ENCODE measurements around the gene DNAJB2.
A peak's percentile ranks its signal among the peaks of the same experiment; 100 is the strongest.
"Not testable (repeated sequence)": the region's sequence is repeated elsewhere in the genome, so short reads cannot be mapped to it uniquely, and the experiment has no call there.

Gene DNAJB2

DNA sequence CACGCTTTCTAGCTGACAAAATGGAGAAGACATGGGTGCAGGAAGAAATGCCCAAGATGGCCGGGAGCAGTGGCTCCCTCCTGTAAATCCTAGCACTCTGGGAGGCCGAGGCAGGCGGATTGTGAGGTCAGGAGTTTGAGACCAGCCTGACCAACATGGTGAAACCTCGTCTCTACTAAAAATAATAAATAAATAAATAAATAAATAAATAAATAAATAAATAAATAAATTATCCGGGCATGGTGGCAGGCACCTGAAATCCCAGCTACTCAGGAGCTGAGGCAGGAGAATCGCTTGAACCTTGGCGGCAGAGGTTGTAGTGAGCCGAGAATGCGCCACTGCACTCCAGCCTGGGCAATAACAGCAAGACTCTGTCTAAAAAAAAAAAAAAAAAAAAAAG is 20.2 kb upstream of the DNAJB2 start:
- DNase-seq (ENCODE audit: low spot score): not testable (repeated sequence)

- no peak for DNase-seq (ENCODE audit: low spot score)
These were observed 17.9 kb upstream of the DNAJB2 start for GRCh38 chr2:219261024-219261855.

DNA sequence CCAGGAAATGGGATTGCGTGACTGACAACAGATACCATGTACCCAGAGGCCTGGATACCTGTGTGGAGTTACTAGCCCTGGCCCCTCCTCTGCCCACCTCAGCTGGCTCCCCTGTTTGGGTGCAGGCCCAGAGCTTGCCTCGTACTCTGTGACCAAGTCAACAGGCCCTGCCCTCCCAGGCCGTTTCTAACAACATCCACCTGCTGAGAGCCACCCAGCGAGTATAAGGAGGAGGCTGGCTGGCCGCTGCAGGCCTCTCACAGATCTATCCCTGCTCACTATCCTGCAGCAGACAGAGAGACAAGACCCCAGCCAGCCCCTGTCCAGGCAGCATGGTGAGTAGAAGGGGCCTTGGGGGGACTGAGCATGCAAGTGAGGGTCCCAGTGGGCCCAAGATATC is 12.9 kb upstream of the DNAJB2 start:
- DNase-seq (ENCODE audit: low spot score): no peak

DNA sequence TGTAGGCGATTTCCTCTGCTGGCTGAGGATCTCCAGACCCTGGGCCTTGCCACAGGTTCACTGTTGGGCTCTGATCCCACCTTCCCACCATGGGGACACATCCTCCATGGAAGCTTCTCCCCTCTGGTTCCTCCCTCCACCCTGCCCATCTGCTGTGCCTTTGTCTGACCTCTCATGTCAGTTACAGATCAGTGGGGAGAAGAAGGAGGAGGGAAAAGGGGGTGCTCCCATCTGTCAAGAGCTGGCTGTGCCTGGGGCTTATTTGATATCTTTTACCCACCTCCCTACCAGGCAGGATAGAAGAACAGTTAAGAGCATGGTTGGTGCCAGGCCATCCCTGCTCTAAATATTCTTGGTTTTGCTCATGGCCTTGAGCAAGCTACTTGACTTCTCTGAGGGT is 12.3 kb upstream of the DNAJB2 start:
- DNase-seq (ENCODE audit: low spot score): no peak

DNA sequence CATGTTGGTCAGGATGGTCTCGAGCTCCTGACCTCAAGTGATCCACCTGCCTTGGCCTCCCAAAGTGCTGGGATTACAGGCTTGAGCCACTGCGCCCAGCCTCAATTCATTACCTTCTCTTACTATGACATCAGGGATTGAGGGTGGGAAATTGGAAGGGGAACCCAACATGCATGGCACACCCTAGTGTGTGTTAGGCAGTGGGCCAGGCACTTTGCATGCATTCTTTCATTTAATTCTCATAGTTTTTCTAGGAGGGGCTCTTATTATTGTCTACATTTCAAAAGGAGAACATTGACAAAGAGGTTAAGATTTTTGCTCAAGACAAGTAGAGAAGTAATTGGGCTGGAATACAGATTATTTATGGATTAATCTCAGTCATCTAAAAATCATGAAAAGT is 10.9 kb upstream of the DNAJB2 start:
- no peak for DNase-seq (ENCODE audit: low spot score)

DNA sequence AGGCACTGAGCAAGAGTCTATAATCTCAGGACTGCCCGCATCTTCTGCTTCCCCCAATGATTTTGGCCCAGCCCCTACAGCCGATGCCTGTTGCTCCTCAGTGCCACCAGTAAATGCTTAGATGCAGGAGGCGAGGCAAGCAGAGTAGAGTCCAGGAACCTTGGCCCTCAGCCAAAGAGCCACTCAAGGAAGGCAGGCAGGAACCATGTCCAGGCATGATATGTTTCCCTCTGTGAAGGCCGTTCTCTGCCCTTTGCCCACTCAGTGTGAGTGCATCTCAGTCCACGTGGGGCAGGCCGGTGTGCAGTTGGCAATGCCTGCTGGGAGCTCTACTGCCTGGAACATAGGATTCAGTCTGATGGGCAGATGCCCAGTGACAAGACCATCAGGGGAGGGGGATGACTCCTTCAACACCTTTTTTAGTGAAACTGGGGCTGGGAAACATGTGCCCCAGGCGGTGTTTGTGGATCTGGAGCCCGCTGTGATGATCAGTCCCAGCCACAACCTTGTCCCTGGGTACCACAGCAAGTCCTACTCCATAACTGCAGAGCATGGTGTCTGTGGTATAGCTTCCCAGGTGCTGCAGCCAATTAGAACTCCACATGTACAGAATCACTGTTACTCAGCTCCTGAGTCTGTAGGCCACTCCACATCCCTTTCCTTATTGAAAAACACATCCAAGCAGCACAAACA is 9.7 kb upstream of the DNAJB2 start:
- peak; percentile 25 for DNase-seq (ENCODE audit: low spot score)

- DNase-seq (ENCODE audit: low spot score): peak; percentile 23
These were observed 9.2 kb upstream of the DNAJB2 start for GRCh38 chr2:219270055-219270372.

DNA sequence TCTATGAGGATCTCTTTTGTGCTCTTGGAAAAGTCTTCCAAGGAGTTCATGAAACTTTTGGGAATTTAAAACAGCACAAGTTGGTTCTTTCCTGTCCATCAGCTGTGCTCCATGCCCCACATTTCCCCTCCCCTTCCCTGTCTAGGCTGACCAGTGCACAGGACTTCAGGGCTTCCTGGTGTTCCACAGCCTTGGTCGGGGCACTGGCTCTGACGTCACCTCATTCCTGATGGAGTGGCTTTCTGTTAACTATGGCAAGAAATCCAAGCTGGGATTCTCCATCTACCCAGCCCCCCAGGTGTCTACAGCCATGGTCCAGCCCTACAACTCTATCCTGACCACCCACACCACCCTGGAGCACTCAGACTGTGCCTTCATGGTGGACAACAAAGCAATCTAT is 8.1 kb upstream of the DNAJB2 start:
- DNase-seq (ENCODE audit: low spot score): no peak

DNA sequence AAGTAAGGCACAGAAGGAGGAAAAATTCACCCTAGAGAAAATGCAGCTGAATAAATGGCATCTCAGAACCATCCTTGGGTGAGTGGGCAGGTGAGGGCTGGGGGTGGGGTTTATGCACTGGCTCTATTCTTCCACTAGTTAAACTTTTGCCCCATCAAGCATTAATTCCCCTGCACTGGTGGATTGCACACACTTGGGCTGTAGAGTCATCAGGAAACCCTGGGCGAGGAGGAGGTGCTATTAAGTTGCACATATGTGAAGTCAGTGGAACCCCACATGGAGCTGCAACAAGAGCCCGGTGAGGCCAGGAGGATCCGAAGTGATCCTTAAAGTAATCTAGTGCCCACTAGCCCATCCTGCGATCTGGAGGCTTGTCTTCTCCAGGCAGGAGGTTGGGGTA is 6.8 kb upstream of the DNAJB2 start:
- peak; percentile 19 for DNase-seq (ENCODE audit: low spot score)

GRCh38 chr2:219272995-219273394 is 6.2 kb upstream of the DNAJB2 start:
- DNase-seq (ENCODE audit: low spot score): no peak

- DNase-seq (ENCODE audit: low spot score): peak; percentile 39
These were observed 5.2 kb upstream of the DNAJB2 start for GRCh38 chr2:219273937-219274336.

GRCh38 chr2:219274361-219274921 is 4.7 kb upstream of the DNAJB2 start:
- DNase-seq (ENCODE audit: low spot score): peak; percentile 42

DNA sequence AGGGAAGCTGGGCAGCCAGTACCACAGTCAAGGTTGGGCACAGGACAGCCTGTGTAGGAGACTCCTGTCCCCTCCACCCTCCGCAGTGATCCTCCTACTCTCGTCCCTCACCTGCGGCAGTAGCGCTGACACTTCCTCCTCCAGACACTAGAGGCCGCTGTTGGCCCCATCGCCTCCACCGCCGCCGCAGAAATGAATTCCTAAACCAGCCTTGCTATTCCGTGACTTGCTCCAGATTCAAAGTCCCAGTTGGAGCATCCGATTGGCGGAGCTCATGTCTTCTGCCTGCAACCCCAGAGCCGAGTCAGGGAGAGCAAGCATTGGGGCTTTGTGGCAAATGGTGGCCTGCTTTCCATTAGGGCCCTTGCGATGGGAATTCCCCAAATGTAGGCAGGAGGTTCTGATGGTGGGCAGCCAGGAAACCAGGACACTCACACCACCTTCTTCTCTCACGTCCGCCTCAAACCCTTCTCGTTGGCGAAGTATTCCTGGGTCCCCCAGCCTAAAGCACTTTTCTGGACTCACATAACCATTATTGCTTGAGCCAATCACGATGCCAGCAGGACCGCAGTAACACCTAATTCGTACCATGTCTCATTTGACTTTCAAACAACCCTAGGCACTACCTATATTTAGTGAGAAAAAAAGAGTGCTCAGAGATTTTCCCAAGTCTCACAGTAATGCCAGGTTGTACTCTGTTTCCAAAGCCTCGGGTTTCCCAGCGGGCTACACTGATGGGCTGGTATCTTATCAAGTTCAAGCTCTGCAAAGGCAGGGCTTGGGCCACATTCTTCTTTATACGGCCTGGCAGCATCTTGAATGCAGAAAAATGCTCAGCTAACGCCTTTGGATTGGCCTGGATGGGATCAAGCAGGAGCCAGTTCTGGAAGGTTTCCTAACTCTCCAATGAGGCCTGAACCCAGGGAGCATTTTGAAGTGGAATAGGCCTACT is 1.2 kb upstream of the DNAJB2 start:
- DNase-seq (ENCODE audit: low spot score): peak; percentile 89

DNA sequence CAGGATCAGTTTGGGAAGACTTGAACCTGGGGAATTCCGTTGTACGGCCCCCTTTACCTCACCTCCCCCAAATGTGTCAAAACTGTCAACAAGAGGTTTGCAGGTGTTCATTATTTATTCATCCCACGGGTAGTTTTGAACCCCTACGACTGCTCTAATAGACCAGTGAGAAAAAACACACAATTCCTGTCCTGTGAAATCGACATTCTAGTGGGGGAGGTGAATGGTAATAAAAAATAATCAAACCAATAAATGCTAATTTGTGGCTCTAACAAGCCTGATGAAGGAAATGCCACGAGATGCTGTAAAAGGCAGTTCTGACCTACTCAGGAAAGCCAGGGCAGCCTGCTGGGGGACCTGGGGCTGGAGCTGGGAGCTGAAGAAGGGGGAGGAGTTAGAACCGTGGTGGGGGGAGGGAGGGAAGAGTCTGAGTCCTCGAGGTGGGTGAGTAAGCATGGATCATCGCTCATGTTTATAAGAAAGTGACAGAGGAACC is 463 bp upstream of the DNAJB2 start:
- peak; percentile 43 for DNase-seq (ENCODE audit: low spot score)

DNA sequence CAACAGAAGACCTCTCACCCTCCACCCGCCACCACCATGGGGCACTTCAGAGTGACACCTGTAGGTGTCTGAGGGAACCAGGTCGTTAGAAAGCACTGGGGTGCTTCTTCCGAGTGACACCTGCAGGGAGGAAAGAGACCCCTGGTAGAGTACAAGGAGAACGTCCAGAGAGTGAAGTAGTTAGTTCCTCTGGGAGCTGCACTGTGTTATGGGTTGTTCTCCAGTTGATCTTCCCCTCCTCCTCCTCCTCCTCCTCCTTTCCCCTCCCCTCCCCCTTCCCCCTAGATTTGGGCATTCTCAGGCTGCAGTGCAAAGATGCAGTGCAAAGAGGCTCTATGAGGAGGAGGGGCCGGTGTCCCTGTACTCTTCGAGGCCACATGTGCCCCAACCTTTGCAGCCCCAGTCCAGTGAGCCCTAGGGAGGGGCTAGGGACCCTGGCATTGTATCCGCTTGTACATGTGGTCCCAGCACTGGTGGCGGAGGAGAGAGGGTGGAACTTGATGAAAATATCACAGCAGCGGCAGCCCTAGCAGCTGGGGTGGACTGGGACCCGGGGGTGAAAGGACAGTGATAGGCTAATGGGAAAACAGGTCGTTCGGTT is 850 bp downstream of the DNAJB2 start:
- DNase-seq (ENCODE audit: low spot score): no peak

GRCh38 chr2:219280651-219281050 is 1.5 kb downstream of the DNAJB2 start:
- peak; percentile 26 for DNase-seq (ENCODE audit: low spot score)

- DNase-seq (ENCODE audit: low spot score): peak; percentile 33
These were observed 2.4 kb downstream of the DNAJB2 start for GRCh38 chr2:219281588-219281987.

DNA sequence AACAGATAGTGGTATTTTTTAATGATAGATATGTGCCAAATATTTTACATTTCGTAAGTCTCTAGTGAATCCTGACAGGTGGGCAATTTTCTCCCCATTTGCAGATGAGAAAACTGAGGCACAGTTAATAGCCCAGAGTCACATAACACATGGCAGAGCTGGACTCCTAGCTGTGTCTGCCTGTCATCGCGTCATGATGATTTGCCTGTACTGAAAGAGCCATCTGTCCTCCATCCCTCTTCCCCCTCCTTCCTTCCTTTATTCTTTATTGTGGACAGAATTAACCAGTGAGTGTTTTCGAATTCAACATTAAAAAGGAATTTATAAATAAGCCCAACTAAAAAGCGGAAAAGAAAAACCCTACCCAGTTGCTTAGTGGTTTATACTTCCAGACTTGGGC is 3.2 kb downstream of the DNAJB2 start:
- DNase-seq (ENCODE audit: low spot score): no peak

DNA sequence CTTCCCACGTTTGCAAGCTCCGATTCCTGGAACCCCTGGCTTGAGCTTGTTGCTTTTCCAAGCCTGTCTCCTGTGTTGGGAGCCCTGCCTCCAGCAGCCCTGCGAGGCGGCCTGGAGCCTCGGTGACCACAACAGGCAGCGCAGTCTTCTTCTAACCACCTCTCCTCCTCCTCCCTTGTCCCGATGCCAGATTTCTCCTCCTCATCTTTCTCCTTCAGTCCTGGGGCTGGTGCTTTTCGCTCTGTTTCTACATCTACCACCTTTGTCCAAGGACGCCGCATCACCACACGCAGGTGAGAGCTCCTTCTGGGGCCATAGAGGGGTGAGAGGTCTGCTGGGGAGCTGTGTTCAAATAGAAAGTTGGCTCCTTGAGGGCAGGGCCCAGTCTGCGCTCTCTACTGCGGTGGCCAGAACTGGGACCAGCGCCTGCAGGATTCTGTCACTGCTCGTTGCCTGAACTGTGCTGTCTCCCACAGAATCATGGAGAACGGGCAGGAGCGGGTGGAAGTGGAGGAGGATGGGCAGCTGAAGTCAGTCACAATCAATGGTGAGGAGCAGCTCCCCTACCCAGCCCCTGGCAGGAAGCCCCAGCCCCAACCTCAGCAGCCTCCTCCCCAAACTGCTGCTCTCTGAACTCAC is 3.9 kb downstream of the DNAJB2 start:
- DNase-seq (ENCODE audit: low spot score): no peak

- DNase-seq (ENCODE audit: low spot score): no peak
These were observed 5.6 kb downstream of the DNAJB2 start for GRCh38 chr2:219284501-219285372.
